Activated effector memory CD4-positive, alpha-beta T cell treated with Interleukin-2 at 50 U/mL for 16 hours (primary cell): ENCODE results near the gene PIEZO2.
"Not testable (repeated sequence)": the region's sequence is repeated elsewhere in the genome, so short reads cannot be mapped to it uniquely, and the experiment has no call there.

ENCODE experiments used
- DNase-seq: peaks from one replicate; pipeline ENCODE4 v3.0.0-alpha.2; 2020

Gene PIEZO2

DNA sequence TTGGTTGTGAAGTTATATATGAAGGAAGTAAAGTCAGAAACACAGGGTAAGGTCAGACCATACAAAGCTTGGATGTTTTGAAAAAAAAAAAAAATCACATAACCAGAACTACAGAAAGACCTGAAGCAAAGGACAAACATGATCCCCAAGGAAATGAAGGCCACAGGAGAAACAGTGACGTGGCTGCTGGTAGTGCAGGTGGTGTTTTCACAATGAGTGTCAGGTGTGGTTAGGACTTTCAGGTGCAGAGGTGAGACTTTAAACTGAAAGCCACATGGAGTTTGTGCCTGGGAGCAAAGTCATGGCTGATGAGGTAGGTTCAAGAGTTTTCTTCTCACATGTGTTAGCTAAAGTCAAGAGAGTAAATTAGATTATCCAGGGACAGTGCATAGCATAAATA is 270.7 kb downstream of the PIEZO2 start:
- DNase-seq: no peak

DNA sequence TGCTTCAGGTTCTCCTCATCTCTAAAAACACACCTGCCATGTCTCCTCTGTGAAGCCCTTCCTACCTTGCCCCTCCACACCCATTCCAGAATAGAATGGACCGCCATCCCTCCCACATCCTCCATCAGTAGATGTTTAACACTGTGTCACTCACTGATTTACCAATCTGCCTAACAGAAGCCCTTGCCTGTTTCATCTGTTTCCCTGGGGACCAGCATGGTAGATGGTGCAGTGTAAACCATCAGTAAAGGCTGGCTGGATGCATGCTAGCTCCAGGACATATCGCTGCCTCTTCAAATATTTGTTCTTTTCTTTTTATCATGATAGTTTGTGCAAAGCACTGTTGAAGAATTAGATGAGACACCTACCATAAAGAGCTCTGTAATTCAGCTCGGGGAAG is 271.4 kb downstream of the PIEZO2 start:
- DNase-seq: no peak

DNA sequence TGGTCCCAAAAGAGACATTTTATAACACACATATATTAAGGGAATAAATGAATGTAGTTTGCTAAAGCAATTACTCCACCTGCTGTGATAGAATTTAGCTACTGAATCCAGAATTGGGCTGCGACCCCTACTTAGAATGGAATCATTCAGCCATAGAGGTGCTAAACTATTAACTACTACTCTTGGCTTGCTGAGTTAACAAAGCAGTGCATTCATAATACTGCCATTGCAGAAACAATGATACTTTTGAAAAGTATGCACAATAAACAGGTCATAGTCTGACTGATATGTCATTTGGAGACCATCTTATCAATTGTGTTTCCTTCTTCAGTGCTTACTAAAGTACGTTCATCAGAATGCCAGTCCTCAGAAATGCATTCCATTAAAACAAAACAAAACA is 273.6 kb downstream of the PIEZO2 start:
- DNase-seq: no peak

DNA sequence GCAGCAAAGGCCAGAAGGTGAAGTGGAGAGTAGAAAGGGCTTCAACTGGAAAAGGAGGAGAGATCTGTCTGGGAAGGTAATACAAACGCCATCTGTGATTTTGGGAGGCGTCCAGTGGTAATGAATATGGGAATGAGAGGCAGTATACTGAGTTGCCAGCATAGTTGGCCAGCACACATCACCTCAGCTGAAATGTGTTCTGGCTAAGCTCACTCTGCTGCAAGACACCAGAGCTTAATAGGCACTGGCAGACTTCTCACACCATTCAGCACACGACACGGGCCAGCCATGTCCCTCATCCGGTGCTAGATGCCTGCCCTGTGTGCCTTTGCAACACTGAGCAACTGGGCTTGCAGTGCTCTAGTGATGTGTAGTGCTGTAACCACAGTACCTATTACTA is 277.1 kb downstream of the PIEZO2 start:
- DNase-seq: no peak

DNA sequence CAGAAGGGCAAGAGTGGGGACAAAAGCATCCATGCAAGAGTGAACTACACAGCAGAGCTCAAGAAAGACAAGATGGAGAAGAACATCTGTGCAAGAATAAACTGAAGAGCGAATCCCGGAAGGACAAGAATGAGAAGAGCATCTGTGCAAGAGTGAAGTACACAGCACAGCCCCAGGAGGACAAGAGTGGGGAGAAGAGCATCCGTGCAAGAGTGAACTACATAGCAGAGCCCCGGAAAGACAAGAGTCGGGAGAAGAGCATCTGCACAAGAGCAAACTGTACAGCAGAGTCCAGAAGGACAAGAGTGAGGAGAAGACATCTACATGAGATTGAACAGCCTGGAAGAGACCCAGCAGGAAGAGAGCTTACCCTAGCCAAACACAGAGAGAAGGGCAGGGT is 284.6 kb downstream of the PIEZO2 start:
- DNase-seq: no peak

DNA sequence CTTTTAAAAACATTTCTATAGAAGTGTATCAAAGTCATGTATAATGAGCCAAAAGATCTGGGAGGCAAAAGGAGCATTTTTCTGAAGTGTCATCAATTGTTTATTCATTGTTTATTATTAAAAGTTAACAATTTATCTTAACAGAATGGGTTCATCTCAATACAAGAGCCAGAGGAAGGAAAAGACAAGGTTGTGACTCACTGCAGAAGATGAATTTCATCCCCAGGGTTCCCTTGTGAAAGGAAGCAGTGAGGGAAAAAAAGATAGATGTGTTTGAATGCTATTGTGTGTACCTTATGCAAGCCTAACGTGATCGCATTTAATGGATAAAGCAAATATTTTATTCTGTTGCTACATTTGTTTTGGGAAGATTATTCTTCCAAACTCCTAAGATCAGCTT is 286.3 kb downstream of the PIEZO2 start:
- DNase-seq: no peak

DNA sequence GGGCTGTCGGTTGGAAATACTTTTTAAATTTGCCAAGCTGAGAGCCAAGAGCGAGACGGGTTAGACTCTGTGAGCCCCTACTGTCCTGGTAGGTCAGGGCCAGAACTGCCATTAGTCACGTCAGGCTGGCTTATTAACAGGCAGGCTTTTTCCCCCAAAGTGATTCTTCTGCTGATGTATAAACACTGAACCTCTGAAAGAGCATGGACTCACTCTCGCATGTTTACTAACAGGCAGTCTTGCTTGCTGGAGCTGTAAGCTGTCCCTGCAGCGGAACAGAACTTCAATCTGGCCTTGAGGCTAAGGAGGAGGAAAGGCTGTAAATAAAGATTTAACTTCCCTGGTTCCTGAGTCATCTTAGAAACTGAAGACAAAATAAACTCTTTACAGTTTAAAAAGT is 288.4 kb downstream of the PIEZO2 start:
- DNase-seq: no peak

DNA sequence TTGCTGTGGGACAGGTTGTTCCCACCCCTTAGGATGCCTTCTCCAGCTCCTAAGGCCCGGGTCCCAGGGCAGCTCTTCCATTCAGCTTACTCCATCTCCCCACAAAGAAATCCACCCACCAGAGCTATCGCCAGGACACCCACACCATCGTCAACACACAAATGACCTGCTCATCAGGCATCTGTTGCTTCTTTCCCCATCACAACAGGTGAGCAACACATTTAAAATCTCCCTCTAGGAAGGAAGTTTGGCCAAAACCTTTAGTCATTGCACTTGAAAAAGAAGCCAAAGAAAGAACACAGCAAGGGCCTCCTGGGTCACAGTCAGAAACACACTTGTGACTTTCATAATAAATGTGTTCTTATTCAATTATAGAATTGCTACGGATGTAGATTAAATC is 289.0 kb downstream of the PIEZO2 start:
- no peak for DNase-seq

DNA sequence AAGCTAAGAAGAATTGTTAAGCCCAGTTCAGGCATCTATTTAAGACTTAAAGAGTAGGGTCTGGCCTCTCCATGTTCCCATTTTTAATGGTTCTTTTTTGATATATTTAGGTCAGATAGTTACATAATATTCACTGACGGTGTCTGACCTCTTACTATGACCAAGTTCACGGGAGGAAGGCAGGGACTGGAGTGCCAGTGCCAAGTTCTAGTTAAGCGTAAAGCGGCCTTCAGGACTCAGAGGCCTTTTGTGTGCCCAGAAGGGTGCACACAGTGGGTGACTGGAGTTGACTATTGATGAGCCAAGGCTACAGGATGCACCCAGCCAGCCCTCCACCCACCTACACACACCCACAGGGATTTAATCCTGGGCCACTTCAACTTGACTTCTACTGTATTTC is 290.9 kb downstream of the PIEZO2 start:
- no peak for DNase-seq

DNA sequence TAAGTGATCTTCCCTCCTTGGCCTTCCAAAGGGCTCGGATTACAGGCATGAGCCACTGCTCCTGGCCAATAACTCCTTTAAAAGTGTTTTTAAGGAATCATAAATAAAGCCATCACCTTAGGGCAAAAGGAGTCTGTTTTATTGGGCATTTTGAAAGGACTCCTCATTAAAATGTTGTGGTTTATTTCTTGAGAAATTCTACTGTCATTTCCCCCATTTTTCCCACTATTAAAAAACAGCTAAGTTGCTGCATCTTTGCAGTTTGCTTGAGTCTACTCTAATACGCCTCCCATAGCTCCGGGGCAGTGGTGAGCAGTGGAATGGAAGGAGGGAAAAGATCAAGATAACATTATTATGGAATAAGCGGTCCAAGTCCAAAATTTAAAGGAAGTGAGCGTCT is 293.2 kb downstream of the PIEZO2 start:
- no peak for DNase-seq

DNA sequence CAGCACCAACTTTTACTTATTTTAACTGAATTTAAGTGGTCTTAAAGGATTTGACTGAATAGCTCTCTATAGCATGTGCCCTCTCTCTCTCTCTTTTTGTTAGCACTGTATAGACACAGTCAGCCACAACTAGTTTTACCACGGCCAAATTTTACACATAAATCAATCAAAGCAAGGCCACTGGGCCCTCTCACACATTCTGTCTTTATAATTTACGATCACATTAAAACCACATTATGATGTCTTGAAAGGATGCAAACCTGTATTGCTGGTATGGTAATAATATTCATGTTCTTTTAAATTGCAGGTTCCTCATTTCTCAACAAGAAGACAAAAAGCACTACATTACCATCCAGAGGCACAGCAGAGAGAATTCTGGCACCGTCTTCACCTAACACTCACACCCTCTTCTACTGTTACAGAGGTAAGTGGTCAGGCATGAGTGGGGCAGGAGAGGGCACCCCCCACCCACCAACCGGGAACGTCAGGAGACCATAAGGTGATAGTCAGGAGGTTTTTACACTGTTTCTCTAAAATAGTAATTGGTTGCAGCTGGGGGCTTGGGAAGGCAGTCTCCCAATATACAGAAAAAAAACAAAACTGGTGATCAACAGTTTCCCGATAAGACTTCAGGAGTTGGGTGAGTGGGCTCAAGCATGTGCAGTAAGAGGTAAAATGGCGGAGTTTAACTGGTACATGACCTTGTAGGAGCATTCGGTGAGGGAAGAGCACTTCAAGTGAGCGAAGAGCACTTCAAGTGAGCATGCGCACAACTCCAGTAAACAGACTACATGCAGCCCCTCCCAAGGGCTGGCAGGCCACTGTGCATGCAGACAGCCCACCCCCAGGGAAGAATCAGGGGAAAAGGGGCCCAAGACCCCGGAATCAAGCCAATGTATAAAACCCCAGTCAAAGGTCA is 296.7 kb downstream of the PIEZO2 start:
- no peak for DNase-seq

DNA sequence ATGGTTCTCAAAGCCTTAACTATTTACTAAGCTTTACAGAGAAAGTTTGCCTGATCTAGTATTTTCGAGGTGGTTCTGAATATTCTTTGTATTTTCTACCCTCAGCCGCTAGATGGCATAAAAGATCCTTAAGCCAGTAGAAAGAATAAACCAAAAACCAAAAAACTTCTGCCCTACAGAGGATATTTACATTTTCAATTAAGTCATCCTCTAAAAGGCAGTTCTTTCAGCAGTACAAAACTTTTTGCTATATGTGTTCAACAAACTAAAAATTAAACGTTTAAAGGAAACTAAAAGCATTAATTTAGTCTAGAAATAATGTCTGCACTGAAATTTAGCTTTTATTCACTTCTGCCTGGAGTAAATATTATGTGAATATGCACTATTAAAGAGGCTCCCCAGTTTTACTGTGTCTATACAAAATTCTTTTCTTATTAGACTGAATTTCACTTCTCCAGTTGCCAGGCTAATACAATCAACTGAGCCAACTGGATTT is 297.5 kb downstream of the PIEZO2 start:
- no peak for DNase-seq

DNA sequence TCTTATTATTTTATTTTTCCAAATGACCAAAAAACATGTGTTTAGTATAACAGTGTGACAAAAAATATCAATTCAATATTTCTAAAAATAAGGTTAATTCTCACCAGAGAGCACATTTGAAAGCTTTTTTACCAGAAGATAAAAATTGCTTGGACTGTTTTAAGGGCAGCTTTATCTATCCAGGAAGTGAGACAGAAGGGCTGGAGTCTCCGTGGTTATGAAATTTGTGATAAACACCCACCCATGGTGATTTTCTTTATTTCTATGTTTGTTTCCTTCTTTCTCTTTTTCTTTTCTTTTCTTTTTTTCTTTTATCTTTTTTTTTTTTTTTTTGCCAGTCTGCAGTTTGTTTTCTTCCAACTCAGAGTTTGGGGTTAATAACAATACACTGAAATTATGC is 298.5 kb downstream of the PIEZO2 start:
- no peak for DNase-seq

DNA sequence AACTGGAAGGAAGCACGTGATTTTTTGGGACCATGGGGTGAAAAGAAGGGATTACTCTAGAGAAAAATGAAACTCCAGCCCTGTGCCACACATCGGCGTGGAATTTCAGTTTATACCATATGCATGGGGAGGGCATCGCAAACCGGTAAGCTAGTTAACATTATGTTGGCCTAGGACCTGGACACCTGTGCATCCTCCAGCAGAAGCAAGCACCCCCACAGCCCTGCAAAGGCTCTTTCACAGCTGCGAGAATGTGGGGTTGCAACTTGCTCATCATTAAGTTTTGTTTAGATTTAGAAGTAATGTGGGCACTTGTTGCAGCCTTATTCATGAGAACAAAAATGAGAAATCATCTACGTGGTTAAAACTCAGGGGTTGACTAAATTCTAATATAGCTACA is 299.2 kb downstream of the PIEZO2 start:
- no peak for DNase-seq

DNA sequence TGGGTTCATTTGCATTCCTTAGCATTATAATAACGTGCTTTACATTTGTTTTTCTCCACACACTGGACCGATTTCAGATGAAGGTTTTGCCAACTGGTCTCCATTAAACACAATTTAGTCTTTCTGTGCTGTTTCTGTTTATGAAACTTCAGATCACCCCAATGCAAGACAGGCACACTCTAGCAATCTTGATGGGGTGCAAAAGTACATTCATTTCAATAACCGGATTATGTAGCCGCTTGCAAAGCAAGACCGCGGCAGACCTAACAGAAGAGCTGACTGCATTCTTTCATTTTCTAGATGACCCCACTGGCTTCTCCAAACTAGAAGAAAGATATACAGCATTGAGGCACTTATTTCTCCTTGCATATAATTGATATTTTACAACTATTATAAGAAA is 301.5 kb downstream of the PIEZO2 start:
- no peak for DNase-seq

DNA sequence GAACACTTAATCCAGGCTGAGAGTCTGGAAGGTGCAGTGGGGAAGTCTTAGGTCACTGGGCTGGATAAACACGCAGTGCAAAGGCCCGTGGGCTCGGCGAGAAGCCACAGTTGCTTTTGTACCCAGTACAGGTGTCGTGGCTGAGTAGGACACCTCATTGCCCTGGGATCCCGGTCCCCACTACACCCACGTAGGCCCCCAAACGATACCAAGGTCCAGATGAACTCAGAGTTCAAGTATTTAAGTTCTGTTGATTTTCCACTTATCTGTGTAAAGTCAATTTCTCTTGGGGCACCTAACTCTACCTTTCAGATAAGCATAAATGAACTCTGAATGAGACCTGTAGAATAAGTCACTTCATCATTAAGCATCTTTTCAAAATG is 302.0 kb downstream of the PIEZO2 start:
- DNase-seq: no peak

DNA sequence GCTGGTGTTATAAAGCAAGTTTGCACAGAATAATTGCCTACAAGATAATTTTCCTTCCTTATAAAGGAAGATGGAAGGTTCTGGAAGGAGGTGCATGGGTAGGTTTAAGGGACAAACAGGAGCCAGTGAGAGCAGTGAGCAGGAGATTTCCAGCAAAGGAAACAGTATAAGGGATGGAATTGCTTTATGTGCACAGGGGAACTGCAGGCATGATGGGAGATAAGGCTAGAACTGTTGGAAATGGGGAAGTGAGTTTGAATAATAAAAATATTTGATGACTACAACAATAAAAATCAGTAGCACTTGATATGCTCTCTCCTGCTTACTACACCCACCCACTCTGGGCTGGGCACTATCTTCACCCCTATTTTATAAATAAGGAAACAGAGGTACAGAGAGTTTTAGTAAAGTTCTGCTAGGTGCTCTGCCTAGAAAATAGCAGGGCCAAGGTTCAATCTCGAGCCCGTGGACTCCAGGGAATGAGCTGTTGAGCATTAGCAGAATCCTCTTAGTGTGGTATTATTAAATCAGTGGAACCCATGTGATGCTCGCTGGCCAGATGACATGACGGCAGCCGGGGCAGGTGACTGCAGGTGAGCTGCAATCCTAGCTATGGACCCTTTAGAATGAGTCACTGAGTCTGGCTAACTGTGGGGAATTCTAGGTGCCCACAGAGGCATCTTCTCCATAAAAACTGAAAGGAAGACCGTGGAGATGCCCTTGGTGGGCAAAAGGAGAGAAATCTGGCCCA is 302.5 kb downstream of the PIEZO2 start:
- no peak for DNase-seq

DNA sequence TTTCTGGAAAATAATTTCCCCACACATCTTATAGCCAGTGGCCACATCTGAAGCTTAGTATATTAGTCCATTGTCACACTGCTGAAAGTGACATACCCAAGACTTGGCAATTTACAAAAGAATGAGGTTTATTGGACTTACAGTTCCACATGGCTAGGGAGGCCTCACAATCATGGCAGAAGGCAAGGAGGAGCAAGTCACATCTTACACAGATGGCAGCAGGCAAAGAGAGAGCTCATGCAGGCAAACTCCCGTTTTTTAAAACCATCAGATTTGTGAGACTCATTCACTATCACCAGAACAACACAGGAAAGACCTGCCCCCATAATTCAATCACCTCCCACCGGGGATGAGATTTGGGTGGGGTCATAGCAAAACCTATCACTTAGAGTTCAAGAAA is 303.3 kb downstream of the PIEZO2 start:
- DNase-seq: not testable (repeated sequence)

DNA sequence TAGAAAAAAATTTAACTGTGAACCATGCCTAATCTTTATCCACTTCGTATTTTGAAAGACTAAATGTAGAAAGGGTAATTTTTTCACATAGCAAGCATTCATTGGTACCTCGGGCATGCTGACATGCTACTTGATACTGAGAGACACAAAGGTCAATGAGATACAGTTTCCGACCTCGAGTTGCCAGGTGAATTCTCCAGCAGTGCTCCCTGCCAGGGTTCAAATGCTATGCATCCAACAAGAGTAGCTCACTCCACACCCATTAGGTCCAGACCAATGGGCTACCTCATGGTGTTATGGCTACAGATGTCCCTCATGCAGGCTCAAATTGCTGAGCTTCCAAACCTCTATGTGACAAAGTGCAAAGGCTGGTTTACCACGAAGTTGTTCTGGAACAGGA is 305.8 kb downstream of the PIEZO2 start:
- no peak for DNase-seq

DNA sequence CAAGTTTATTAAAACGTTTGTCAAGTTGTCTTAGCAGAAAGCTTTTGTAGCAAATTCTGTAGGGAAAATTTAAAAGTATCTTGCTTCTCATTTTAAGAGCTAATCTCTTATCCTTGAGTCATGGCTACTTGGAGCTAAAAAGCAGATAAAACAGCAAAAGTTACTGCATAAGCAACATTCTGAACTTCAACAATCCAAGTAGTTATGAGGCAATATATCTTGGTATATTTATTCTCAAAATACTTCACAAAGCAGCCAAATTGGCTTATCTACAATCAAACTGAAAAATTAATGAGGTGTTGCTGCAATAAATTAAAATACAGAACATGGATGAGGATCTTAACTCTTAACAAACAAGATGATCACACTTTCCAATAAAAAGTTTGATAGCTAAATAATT is 306.5 kb downstream of the PIEZO2 start:
- no peak for DNase-seq

DNA sequence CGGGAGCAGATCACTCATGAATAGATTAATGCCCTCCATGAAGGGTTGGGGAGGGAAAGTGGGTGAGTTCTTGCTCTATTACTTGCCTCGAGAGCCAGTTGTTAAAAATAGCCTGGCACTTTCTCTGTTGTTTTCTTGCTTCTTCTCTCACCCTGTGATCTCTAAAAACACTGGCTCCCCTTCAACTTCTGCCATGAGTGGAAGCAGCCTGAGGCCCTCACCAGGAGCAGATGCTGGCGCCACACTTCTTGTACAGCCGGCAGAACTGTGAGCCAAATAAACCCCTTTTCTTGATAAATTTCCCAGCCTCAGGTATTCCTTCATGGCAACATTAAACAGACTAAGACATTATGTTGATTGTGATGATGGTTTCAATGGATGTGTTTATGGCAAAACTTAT is 307.0 kb downstream of the PIEZO2 start:
- no peak for DNase-seq

DNA sequence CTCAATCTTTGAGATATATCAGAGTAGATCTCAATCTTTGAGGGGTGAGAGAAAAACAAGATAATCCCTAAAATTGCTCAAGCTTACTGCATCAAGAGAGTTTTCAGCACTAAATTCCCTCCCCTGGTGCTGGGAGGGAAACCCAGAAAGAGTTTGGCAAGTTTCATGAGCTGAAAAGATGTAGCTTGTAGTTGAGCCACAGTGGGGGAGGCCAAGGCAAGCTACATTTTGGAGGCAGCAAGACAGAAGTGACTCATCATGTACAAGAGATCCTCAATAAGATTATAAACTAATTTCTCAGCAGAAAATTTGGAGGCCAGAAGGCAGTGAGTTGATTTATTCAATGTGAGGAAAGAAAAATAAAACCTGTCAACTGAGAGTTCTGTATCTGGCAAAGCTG is 308.2 kb downstream of the PIEZO2 start:
- DNase-seq: no peak

DNA sequence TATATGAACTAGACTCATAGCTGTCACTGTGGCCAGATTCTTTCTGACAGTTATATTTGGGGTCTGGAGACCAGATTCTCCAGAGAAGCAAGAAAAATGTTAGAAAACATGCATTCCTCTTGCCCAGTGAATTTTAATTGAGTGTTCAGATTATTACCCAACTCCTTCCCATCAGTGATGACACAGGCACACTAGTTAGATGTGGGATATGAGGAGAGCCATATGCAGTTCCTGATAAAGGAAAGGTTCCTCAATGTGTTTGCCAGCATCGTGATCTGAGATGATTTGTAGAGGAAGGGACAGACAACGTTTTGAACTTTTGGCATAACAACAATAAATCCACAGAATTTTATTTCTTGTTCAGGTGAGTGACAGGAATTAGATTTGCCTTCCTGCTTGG is 308.6 kb downstream of the PIEZO2 start:
- DNase-seq: no peak

DNA sequence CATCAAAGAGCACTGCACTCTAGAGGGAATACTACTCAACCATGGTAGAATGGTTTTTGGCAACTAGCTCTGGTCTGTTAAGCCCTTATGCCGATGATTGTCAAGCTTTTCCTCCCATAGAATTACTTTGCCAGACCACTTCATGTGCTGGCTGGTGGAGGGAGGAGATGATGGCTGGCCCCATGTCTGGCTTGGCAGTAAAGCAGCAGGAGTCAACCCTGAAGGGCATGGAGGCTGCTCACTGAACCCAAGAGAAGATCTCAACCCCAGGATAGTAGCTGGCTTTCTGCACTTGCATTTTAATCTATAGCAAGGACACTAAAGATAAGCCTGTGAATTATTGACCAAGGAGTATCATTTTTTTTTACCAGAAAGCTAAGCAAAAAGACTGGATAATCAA is 309.9 kb downstream of the PIEZO2 start:
- no peak for DNase-seq
